Thyroid gland (tissue), 4 donors: Measurements from ENCODE around the gene KRT20. TPM values are rescaled to one million over a fixed set of nuclear protein-coding genes. Genes with fewer than 3 reads are reported as not detected.
"Not testable (repeated sequence)": the region's sequence is repeated elsewhere in the genome, so short reads cannot be mapped to it uniquely, and the experiment has no call there.

Experiments
- DNase-seq, 2 donors: peaks; one replicate each; pipeline ENCODE4 v3.0.0-alpha.2; 2019
- H3K27ac ChIP-seq, 3 donors: fragments of 200-600 bp; sonication (generic); 1 replicate in 2 of 3; 2 replicates in 1 of 3; pipeline ENCODE4 v1.5.1; 2016 to 2019; ENCODE audit warnings: mild to moderate bottlenecking in 1 of 3, moderate library complexity in 1 of 3
- H3K27me3 ChIP-seq: fragments of 200-600 bp; sonication (generic); one replicate; pipeline ENCODE4 v1.5.1; 2019
- H3K36me3 ChIP-seq, 2 donors: fragments of 200-600 bp; sonication (generic); one replicate each; pipeline ENCODE4 v1.5.1; 2016 to 2019
- H3K4me1 ChIP-seq, 2 donors: fragments of 200-600 bp; sonication (generic); one replicate each; pipeline ENCODE4 v1.5.1; 2017 to 2019
- H3K4me3 ChIP-seq, 3 donors: fragments of 200-600 bp; sonication (generic); replicated peaks in 1 of 3; 1 replicate in 2 of 3; 2 replicates in 1 of 3; pipeline ENCODE4 v1.5.1; 2016; ENCODE audit warnings: mild to moderate bottlenecking in 1 of 3
- H3K9me3 ChIP-seq: fragments of 200-600 bp; sonication (generic); one replicate; pipeline ENCODE4 v1.5.1; 2017
- POLR2A ChIP-seq, 2 donors: fragments of 450-650 bp; IDR thresholded peaks; one replicate each; pipeline ENCODE4 v1.6.1; 2017; ENCODE audit warnings: antibody characterized with exemption in 2 of 2, mild to moderate bottlenecking in 2 of 2, moderate library complexity in 1 of 2
- WGBS, 2 donors: methylation state at CpG; one replicate each; pipeline ENCODE4 v1.1.5; 2017; 5-methylcytosine and 5-hydroxymethylcytosine counted together
- intact Hi-C: fragments of 100-400 bp; cut with DNase I; formaldehyde crosslinking; loops from one replicate; pipeline ENCODE4 v1.15.1; 2023
- total RNA-seq, 4 donors: library from RNA; depleted of rRNA; stranded (reverse); fragments of >200 nt; gene quantifications; one replicate each; pipeline ENCODE4 v1.2.3, GENCODE V29; 2016
- TF ChIP-seq, protein P1 (sequence below), 6 experiments: fragments of 200-600 bp in 3 of 6; fragments of 450-650 bp in 3 of 6; sonication (generic) in 3 of 6; IDR thresholded peaks; one replicate each; pipeline ENCODE4 v1.5.1; 2016 to 2019; ENCODE audit warnings: antibody characterized with exemption in 6 of 6, mild to moderate bottlenecking in 2 of 6, inconsistent platforms in 1 of 6, moderate library complexity in 1 of 6

The KRT20 gene
- total RNA-seq, 4 donors from 2014 or later = not detected

DNA sequence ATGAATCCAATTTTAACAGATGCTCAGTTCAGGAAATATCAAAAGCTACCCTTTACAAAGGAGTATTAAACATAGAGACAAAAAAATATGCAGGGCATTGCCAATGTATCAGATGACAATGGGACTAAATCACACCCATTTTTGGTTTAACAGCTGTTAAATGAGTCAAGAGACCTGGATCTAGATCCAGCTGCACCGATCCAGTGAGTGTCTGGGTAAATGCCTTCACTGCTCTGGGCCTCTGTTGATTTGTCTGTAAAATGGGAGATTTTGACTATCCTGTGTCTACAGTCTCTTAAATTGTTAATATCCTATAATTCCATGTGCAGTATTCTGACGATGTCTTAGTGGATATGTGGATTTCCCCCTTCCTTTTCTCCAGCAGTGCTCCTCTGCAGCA is 36.0 kb upstream of the KRT20 start:
- Histone ChIP-seq H3K9me3 (no peaks in the 10 kb centered on the region), H3K27me3 (no peaks in the 10 kb centered on the region), H3K4me1 (no peaks in the 10 kb centered on the region), H3K4me3 (no peak overlapping the region), H3K27ac (no peak overlapping the region), H3K36me3 (no peaks in the 10 kb centered on the region)
- DNase-seq = no peak
- TF ChIP-seq POLR2A (IDR thresholded peaks at IDR 0.05) = no peak
- TF ChIP-seq, protein P1, sequence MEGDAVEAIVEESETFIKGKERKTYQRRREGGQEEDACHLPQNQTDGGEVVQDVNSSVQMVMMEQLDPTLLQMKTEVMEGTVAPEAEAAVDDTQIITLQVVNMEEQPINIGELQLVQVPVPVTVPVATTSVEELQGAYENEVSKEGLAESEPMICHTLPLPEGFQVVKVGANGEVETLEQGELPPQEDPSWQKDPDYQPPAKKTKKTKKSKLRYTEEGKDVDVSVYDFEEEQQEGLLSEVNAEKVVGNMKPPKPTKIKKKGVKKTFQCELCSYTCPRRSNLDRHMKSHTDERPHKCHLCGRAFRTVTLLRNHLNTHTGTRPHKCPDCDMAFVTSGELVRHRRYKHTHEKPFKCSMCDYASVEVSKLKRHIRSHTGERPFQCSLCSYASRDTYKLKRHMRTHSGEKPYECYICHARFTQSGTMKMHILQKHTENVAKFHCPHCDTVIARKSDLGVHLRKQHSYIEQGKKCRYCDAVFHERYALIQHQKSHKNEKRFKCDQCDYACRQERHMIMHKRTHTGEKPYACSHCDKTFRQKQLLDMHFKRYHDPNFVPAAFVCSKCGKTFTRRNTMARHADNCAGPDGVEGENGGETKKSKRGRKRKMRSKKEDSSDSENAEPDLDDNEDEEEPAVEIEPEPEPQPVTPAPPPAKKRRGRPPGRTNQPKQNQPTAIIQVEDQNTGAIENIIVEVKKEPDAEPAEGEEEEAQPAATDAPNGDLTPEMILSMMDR (IDR thresholded peaks at IDR 0.05) = no peak
- WGBS, 2 donors = 83 to 92% methylated on average over 2 of the region's 2 CpGs
- intact Hi-C loops = no loop called here

DNA sequence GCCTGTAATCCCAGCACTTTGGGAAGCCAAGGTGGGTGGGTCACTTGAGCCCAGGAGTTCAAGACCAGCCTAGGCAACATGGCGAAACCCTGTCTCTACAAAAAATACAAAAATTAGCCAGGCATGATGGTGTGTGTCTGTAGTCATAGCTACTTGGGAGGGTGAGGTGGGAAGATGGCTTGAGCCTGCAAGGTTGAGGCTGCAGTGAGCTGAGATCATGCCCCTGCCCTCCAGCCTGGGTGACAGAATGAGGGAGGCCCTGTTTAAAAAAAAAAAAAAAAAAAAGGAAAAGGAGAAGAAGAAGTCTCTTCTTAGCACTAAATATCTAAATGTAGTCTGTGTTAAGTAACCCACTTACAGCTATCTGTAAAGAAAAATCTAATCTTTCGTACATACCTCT is 32.1 kb upstream of the KRT20 start:
- H3K27ac ChIP-seq = not testable (repeated sequence)
- WGBS, 2 donors = 89 to 95% methylated on average over 2 of the region's 2 CpGs

DNA sequence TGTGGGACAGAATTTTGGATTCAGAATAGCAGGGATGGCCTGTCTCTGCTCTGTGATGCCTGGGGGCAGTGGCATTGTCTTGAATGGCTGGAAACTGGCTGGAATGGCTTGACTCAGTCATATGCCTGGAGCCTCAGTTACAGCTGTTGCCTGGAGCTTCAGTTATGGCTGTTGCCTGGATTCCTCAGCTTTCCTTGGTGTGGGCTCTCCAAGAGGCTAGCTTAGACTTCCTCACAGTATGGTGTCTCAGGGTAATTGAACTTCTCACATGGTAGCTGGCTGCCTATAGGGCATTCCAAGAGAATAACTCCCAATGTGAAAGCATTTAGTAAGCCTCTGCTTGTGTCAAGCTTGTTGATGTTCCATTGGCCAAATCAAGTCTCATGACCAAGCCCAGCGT is 31.3 kb upstream of the KRT20 start:
- Histone ChIP-seq H3K4me1 (no peaks in the 10 kb centered on the region), H3K36me3 (no peaks in the 10 kb centered on the region), H3K27me3 (no peaks in the 10 kb centered on the region), H3K9me3 (no peaks in the 10 kb centered on the region), H3K27ac (no peak overlapping the region), H3K4me3 (no peak overlapping the region)
- no peak for TF ChIP-seq POLR2A (IDR thresholded peaks at IDR 0.05)
- TF ChIP-seq, protein P1 (IDR thresholded peaks at IDR 0.05) = no peak
- intact Hi-C loops = no loop called here
- no peak for DNase-seq
- WGBS, 2 donors = 54 to 64% methylated on average over 1 of the region's 1 CpG

More for the DNA sequence above, 32.1 kb upstream of the KRT20 start:
- H3K9me3 ChIP-seq, H3K4me3 ChIP-seq, intact Hi-C loops, H3K4me1 ChIP-seq, DNase-seq, H3K27me3 ChIP-seq, H3K36me3 ChIP-seq: not testable (repeated sequence)

DNA sequence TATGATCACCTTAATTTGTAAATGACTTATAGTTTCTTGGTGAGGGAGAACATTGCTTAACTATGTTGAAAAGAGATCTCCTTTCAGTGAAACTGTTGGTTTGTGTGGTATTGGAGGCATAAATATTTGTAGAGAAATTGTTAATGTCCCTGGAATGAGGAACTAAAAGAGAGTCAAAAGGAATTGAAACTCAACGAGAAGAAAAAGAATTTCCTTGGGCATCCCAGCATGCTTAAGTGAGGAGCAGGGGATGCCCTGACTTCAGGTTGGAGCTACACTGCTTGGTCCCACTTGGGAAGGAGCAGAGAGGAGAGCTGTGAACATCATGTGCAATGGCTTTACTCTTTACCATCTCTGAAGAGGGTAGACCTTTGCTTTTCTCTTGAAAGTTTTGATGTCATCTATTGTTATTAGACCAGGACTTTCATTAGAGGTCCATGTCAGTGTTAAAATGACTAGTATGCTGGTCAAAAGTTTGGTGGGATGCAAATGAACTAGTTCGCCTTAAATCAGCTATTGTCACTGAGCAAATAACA is 30.7 kb upstream of the KRT20 start:
- Histone ChIP-seq H3K27me3 (no peaks in the 10 kb centered on the region), H3K36me3 (no peaks in the 10 kb centered on the region), H3K4me3 (no peak overlapping the region), H3K9me3 (no peaks in the 10 kb centered on the region), H3K4me1 (no peaks in the 10 kb centered on the region), H3K27ac (no peak overlapping the region)
- 71 to 76% methylated on average over 2 of the region's 2 CpGs for WGBS, 2 donors
- intact Hi-C loops = no loop called here
- DNase-seq = no peak
- TF ChIP-seq POLR2A (IDR thresholded peaks at IDR 0.05) = no peak
- TF ChIP-seq, protein P1 (IDR thresholded peaks at IDR 0.05) = no peak

DNA sequence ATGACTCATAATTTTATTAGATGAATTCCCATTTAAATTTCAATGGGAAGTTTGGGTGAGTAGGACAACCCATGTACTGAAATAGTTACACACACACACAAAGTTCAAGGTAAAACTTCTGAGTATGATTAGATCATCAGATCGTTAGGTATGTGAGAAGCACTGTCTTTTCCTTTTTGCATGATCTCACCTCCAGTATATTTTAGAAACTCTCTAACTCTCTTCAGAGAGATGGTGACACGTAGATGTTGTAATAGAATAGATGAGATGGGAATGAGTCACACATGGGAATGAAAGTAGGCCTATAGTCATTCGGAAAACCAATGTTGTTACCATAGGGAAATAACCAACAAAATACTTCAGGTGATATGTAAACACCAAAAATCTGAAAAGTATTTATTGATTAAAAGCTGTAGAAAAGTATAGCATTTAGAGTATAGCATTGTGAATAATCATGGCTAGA is 30.2 kb upstream of the KRT20 start:
- intact Hi-C loops = no loop called here
- H3K36me3 ChIP-seq = no peaks in the 10 kb centered on the region
- DNase-seq = no peak
- no peak overlapping the region for H3K27ac ChIP-seq
- no peaks in the 10 kb centered on the region for H3K27me3 ChIP-seq
- TF ChIP-seq, protein P1 (IDR thresholded peaks at IDR 0.05) = no peak
- no peak for TF ChIP-seq POLR2A (IDR thresholded peaks at IDR 0.05)
- no peak overlapping the region for H3K4me3 ChIP-seq
- whole genome bisulfite sequencing, 2 donors = 66 to 84% methylated on average over 3 of the region's 3 CpGs
- no peaks in the 10 kb centered on the region for H3K9me3 ChIP-seq
- no peaks in the 10 kb centered on the region for H3K4me1 ChIP-seq
